Neural cell (in vitro differentiated cells): ENCODE data around the gene AFG3L2.

Source experiments
- EP300 ChIP-seq: fragments of 450-650 bp; conservative IDR thresholded peaks from 2 replicates; pipeline ENCODE4 v1.6.1; 2014; ENCODE audit warnings: antibody characterized with exemption, mild to moderate bottlenecking, moderate library complexity; ENCODE audit not compliant: poor library complexity, severe bottlenecking
- EZH2 ChIP-seq: fragments of 200-600, 300-800 bp; shearing (Covaris generic), sonication (generic); IDR thresholded peaks from 2 replicates; pipeline ENCODE4 v1.6.1; 2014; ENCODE audit warnings: antibody characterized with exemption, low read length, borderline replicate concordance, mild to moderate bottlenecking; ENCODE audit not compliant: insufficient read depth, poor library complexity, severe bottlenecking
- MXI1 ChIP-seq: fragments of 450-650 bp; conservative IDR thresholded peaks from 2 replicates; pipeline ENCODE4 v1.6.1; 2014; ENCODE audit warnings: antibody characterized with exemption, mild to moderate bottlenecking; ENCODE audit not compliant: poor library complexity, severe bottlenecking
- POLR2AphosphoS5 ChIP-seq: IDR thresholded peaks from 2 replicates; pipeline ENCODE4 v1.6.1; 2012
- RAD21 ChIP-seq: fragments of 450-650 bp; conservative IDR thresholded peaks from 2 replicates; pipeline ENCODE4 v1.6.1; 2014; ENCODE audit warnings: antibody characterized with exemption, mild to moderate bottlenecking, moderate library complexity
- SMC3 ChIP-seq: fragments of 450-650 bp; conservative IDR thresholded peaks from 2 replicates; pipeline ENCODE4 v1.6.1; 2014; ENCODE audit warnings: antibody characterized with exemption, mild to moderate bottlenecking, moderate library complexity; ENCODE audit not compliant: poor library complexity
- TF ChIP-seq, protein P1 (sequence below): fragments of 450-650 bp; IDR thresholded peaks from 2 replicates; pipeline ENCODE4 v1.5.1; 2014; ENCODE audit warnings: antibody characterized with exemption, mild to moderate bottlenecking, moderate library complexity; ENCODE audit not compliant: poor library complexity, severe bottlenecking
- TF ChIP-seq, protein P2 (sequence below): IDR thresholded peaks from 2 replicates; pipeline ENCODE4 v1.6.1; 2012; ENCODE audit warnings: borderline replicate concordance

DNA sequence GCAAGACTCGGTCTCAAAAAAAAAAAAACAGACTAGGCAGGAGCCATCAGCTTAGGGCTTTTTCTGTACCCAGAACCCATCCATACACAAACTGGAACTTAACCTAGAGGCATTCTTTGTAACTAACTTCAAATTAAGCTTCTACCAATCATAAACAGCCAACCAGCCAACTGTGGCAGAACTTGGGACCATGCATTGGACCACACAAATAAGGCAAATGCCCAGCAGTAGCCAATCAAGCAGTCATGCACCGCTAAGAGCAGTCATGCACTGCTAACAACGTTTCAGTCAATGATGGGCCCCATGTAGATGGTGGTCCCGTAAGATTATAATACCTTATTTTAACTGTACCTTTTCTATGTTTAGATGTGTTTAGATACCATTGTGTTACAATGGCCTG is 46.3 kb downstream of the AFG3L2 start:
- TF ChIP-seq EP300 (no peak), SMC3 (no peak), EZH2 (no peak), POLR2AphosphoS5 (no peak), RAD21 (no peak), MXI1 (no peak)
- TF ChIP-seq, protein P1, sequence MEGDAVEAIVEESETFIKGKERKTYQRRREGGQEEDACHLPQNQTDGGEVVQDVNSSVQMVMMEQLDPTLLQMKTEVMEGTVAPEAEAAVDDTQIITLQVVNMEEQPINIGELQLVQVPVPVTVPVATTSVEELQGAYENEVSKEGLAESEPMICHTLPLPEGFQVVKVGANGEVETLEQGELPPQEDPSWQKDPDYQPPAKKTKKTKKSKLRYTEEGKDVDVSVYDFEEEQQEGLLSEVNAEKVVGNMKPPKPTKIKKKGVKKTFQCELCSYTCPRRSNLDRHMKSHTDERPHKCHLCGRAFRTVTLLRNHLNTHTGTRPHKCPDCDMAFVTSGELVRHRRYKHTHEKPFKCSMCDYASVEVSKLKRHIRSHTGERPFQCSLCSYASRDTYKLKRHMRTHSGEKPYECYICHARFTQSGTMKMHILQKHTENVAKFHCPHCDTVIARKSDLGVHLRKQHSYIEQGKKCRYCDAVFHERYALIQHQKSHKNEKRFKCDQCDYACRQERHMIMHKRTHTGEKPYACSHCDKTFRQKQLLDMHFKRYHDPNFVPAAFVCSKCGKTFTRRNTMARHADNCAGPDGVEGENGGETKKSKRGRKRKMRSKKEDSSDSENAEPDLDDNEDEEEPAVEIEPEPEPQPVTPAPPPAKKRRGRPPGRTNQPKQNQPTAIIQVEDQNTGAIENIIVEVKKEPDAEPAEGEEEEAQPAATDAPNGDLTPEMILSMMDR = no peak
- TF ChIP-seq, protein P2, sequence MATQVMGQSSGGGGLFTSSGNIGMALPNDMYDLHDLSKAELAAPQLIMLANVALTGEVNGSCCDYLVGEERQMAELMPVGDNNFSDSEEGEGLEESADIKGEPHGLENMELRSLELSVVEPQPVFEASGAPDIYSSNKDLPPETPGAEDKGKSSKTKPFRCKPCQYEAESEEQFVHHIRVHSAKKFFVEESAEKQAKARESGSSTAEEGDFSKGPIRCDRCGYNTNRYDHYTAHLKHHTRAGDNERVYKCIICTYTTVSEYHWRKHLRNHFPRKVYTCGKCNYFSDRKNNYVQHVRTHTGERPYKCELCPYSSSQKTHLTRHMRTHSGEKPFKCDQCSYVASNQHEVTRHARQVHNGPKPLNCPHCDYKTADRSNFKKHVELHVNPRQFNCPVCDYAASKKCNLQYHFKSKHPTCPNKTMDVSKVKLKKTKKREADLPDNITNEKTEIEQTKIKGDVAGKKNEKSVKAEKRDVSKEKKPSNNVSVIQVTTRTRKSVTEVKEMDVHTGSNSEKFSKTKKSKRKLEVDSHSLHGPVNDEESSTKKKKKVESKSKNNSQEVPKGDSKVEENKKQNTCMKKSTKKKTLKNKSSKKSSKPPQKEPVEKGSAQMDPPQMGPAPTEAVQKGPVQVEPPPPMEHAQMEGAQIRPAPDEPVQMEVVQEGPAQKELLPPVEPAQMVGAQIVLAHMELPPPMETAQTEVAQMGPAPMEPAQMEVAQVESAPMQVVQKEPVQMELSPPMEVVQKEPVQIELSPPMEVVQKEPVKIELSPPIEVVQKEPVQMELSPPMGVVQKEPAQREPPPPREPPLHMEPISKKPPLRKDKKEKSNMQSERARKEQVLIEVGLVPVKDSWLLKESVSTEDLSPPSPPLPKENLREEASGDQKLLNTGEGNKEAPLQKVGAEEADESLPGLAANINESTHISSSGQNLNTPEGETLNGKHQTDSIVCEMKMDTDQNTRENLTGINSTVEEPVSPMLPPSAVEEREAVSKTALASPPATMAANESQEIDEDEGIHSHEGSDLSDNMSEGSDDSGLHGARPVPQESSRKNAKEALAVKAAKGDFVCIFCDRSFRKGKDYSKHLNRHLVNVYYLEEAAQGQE = no peak
